OCI-LY3 (cell line): ENCODE data around the gene KLRF2.

Experiments used
- CTCF ChIP-seq: fragments of 200-600, 300-600 bp; sonication (generic); IDR thresholded peaks from 2 replicates; pipeline ENCODE4 v1.5.1; 2014; ENCODE audit warnings: antibody characterized with exemption, low read length, low read depth
- EZH2phosphoT487 ChIP-seq: fragments of 200-600 bp; shearing (Covaris generic); IDR thresholded peaks from 2 replicates; pipeline ENCODE4 v1.6.1; 2018; ENCODE audit warnings: antibody characterized with exemption, mixed run types, low read depth

GRCh38 chr12:9909724-9910123 is 28.4 kb downstream of the KLRF2 start:
- no peak for TF ChIP-seq CTCF
- TF ChIP-seq EZH2phosphoT487: no peak
